NCI-H69 (cell line): ENCODE data around the gene PDE4D.

ENCODE experiments used
- DNase-seq: peaks from one replicate; lab custom pipeline; 2025; lab: John Stamatoyannopoulos, UW

Gene PDE4D

GRCh38 chr5:59282726-59283125 lies 610.8 kb downstream of the PDE4D start:
- no peak for DNase-seq

DNA sequence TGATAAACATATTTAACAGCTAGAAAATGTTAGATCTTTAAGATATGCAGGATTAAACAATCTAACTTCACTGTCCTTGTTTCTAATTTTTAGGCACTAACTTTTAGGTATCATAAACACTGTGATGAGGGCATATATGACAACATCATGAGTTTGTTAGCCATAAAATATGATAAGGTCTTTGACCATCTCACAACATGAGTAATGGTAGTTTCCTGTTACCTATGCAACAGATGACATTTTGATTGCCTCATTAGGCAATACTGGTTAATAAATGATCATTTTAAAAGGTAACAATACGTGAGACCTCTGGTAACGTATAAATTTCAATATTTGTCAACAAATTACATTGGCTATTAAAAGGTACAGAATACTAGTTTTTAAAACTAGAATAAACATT lies 613.5 kb downstream of the PDE4D start:
- no peak for DNase-seq

GRCh38 chr5:59276917-59277372 lies 616.6 kb downstream of the PDE4D start:
- DNase-seq = peak; percentile 43

DNA sequence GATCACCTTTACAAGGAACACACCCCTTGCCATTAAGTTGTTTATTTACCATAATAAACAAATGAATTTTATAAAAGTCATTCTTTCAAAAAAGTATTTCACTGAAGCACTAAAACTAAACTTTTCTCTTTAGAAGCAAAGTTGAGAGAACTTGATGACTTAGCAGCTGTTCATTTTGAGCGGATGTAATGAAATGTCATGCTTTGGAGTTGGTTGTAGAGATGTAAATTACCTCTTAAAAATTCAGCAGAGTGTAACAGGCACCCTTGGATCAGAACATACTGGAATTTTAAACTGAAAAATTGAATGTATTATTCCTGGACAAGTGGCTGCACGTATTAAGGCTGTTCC lies 617.2 kb downstream of the PDE4D start:
- DNase-seq = no peak

- peak; percentile 60 for DNase-seq
Measured at GRCh38 chr5:59275510-59276324, 617.8 kb downstream of the PDE4D start.

- no peak for DNase-seq
Measured at GRCh38 chr5:59275170-59275509, 618.4 kb downstream of the PDE4D start.

GRCh38 chr5:59274106-59274636 lies 619.4 kb downstream of the PDE4D start:
- DNase-seq = no peak

DNA sequence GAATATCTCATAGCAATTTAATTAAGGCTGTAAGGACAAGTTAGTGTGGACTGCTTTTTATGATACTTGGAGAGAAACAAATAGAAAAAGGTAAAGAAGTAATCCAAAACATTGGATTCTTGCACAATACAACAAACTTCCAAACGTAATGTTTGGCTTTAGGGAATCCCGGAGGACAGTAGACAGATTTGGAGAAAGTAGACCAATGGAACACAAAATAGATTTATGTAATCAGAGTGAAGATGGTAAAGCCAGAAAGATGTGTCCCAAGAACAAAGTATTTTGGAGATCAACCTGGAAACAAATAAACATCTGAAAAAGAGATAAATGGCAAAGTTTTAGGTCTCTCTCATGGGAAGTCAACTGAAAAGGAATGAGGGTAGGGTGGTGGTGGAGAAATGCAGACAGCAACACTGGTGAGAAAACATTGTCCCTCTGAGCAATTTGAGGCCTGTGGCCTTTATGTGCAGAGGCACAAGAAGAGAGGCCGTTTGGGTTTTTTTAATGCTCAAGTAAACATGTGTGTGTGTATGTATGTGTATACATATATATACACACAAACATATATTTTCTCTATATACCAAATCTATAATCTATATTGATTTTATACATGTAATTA lies 620.6 kb downstream of the PDE4D start:
- DNase-seq = peak; percentile 63

- no peak for DNase-seq
Measured at GRCh38 chr5:59268756-59269415, 624.6 kb downstream of the PDE4D start.

DNA sequence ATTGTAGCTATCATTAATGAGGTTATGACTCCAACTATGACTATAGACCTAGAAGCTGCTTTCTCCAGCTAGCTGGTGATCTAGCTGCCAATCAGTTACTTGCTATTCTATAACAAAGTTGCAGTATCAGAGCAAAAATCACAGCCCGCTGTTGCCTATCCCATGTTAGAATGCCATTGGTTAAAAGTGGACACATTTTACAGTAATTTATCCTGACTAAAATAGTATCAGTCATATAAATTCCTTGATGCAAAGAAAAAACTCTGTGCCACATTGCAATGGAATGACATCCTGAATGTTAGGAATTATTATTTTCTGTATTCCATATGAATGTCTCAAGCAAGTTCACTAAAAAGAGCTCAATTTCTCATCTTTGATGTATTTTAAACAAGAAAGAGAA lies 626.5 kb downstream of the PDE4D start:
- no peak for DNase-seq

GRCh38 chr5:59266410-59266809 lies 627.1 kb downstream of the PDE4D start:
- DNase-seq = no peak

GRCh38 chr5:59264639-59265245 lies 628.8 kb downstream of the PDE4D start:
- no peak for DNase-seq

DNA sequence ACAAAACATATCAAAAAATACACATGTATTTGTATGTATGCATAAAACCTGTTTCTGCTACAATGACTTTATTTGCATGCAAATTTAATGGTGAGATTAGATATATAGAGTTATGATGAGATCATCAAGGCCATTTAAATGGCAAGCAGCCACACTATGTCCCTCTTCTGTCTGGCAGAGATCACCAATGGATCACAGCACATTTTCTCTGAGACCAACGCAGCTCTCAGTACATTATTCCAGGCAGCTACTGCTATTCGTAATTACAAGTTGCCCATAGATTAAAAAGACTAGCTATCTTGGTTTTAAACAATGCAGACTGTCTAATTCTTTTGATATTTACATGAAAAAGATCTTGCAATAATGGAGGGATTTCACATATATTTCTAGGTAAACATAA lies 629.5 kb downstream of the PDE4D start:
- no peak for DNase-seq

- DNase-seq = no peak
Measured at GRCh38 chr5:59261969-59262368, 631.6 kb downstream of the PDE4D start.

DNA sequence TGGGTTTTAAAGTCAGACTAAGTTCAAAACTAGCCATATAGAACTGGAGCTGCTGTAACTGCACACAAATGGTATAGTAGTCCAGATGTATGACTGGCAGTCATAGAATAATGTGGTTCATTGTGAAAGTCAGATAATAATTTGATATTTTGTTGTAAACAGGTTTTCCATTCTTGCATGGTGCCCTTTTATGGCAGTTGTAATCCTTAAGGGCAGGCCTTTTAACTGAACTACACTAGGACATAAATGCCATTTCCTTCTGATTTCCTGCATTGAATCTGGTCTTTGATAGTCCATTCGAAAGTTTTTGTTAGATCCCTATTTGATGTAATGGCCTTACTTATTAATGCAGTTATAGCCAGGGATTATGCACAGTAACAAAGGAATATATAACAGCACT lies 632.6 kb downstream of the PDE4D start:
- peak; percentile 23 for DNase-seq

DNA sequence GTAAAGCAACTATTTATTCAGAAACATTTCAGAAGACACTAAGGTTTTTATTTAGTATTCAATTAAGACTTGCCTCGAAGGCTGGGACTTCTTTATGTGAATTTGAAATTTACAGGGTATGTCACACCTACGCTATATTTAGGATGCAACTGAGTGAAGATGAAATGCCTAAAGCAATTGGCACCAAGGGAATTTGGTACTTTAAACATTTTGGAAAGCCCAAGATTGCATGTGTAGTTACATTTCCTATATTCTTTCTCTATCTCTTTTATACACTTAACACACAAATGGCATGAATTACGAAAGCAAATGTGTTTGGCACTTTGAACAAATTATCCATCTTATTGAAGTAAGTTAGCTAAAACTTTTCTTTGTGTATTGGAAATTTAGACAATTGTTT lies 633.3 kb downstream of the PDE4D start:
- no peak for DNase-seq

DNA sequence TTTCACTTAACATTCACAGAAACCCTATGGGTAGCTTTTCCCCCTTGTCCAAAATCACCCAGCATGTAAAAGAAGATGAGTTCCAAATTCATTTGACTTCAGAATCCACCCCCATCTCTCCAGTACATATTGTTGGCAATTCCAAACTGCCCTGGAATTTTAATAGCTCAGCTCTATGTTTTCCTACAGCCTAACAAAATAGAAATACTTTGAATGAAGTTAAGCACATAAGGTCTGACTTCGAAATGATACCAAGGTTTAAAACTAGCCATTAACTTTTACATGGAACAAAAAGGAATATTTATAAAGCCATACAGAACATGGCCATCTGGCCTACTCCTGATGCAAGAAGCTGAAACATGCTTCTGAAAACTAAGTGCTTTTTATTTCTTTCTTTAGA lies 634.3 kb downstream of the PDE4D start:
- no peak for DNase-seq

DNA sequence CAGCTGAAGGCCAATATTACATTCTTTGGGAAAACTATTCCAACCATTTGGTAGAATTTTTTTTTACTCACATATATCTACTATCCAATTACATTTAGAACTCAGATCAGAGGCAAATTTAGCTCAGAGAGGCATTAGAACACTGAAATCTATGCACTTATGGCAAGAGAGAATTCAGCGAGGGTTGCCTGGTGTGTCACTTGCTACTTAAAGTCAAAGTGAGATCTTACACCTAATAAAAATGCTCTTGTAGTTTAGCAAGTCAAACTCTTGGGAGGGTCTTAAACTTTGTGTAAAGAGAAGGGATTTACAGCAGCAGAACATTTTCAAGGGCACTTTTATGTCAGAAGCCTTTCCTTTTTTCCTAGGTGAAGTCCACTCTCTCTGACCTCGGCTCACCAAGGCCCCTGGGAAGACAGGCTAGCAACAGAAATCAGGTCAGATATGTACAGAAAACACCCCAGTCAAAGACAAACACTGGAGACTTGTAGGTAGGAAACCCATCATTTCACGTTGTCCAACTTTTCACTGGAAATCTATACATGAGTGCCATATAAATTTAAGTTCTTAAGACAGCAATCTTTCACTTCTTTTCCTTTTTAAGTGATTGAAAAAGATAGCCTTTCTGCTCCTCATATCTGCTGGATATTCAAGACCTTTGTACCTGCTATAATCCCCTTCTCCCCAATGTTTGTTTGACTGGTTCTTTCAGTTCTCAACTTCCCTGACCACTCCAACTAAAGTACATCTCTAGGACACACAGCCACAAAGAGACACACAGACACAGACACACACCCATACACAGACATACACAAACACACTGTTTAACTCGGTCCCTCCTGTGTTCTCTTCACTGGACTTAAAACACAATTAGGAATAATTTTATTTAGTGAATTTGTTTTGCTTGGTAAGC lies 635.8 kb downstream of the PDE4D start:
- DNase-seq = no peak

DNA sequence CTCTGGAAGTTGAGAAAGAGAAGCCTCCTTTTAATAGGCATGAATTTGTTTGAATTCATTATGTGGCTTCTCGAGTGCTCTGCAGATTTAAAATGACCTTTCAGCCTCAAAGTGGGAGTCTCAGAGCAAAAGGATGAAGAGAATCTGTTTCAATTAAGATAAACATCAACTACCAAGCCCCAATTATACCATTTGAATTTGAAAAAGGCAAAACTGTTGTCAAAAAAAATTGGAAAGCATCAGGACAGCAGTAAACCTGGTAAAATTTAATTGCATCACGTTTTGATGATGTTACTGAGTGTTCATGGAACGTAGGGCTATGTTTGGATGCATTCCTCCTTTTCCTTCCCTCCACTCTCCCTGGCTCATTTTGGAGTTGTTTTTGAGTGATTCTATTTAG lies 637.2 kb downstream of the PDE4D start:
- DNase-seq = no peak

GRCh38 chr5:59254055-59254687 lies 639.4 kb downstream of the PDE4D start:
- no peak for DNase-seq

GRCh38 chr5:59253625-59254024 lies 639.9 kb downstream of the PDE4D start:
- DNase-seq = no peak
